Breast epithelium (tissue), 4 donors: ENCODE measurements around the gene SFRP4. TPM values are rescaled to one million over a fixed set of nuclear protein-coding genes. Genes with fewer than 3 reads are reported as not detected.
A peak's percentile ranks its signal among the peaks of the same experiment; 100 is the strongest.

Experiments used
- DNase-seq, 2 donors: peaks; one replicate each; pipeline ENCODE4 v3.0.0-alpha.2; 2019; ENCODE audit warnings: low spot score in 2 of 2
- H3K27ac ChIP-seq, 2 donors: fragments of 200-600 bp; sonication (generic) in 1 of 2; one replicate each; pipeline ENCODE4 v1.5.1; 2016 to 2019; ENCODE audit warnings: mild to moderate bottlenecking in 1 of 2
- H3K27me3 ChIP-seq, 2 donors: fragments of 200-600 bp; sonication (generic) in 1 of 2; one replicate each; pipeline versions ENCODE4 v1.5.1 to v1.6.0; 2017 to 2019; ENCODE audit warnings: control low read depth in 1 of 2, mild to moderate bottlenecking in 1 of 2
- H3K36me3 ChIP-seq: fragments of 200-600 bp; one replicate; pipeline ENCODE4 v1.5.1; 2019
- H3K4me1 ChIP-seq, 2 donors: fragments of 200-600 bp; sonication (generic); one replicate each; pipeline ENCODE4 v1.5.1; 2016 to 2019; ENCODE audit warnings: control low read depth in 1 of 2
- H3K4me3 ChIP-seq, 3 donors: fragments of 200-600 bp; sonication (generic); 1 replicate in 2 of 3; 2 replicates in 1 of 3; pipeline ENCODE4 v1.5.1; 2016 to 2019; ENCODE audit warnings: mild to moderate bottlenecking in 3 of 3, moderate library complexity in 2 of 3
- H3K9me3 ChIP-seq, 2 donors: fragments of 200-600 bp; sonication (generic) in 1 of 2; one replicate each; pipeline ENCODE4 v1.5.1; 2016 to 2019; ENCODE audit warnings: control low read depth in 1 of 2
- CTCF ChIP-seq, 3 donors: fragments of 450-650 bp; IDR thresholded peaks; one replicate each; pipeline ENCODE4 v1.5.1; 2016 to 2017; ENCODE audit warnings: antibody characterized with exemption in 3 of 3, mild to moderate bottlenecking in 3 of 3, moderate library complexity in 3 of 3
- POLR2A ChIP-seq: fragments of 450-650 bp; IDR thresholded peaks from one replicate; pipeline ENCODE4 v1.6.1; 2016; ENCODE audit warnings: antibody characterized with exemption, mild to moderate bottlenecking, moderate library complexity
- POLR2AphosphoS5 ChIP-seq, 3 donors: sonication (generic); formaldehyde crosslinking; IDR thresholded peaks; one replicate each; pipeline ENCODE4 v1.6.1; 2017; ENCODE audit warnings: antibody characterized with exemption in 3 of 3
- intact Hi-C: fragments of 100-400 bp; cut with DNase I; formaldehyde crosslinking; loops from one replicate; pipeline ENCODE4 v1.15.1; 2023; ENCODE audit warnings: low total_unique reads
- total RNA-seq, 3 donors: library from RNA; depleted of rRNA; stranded (reverse); fragments of >200 nt; gene quantifications; one replicate each; pipeline ENCODE4 v1.1.0, GENCODE V29; 2016

Gene SFRP4
- total RNA-seq, 3 donors from 2014 or later = 13.3 to 27.2 (median 23.7) TPM

DNA sequence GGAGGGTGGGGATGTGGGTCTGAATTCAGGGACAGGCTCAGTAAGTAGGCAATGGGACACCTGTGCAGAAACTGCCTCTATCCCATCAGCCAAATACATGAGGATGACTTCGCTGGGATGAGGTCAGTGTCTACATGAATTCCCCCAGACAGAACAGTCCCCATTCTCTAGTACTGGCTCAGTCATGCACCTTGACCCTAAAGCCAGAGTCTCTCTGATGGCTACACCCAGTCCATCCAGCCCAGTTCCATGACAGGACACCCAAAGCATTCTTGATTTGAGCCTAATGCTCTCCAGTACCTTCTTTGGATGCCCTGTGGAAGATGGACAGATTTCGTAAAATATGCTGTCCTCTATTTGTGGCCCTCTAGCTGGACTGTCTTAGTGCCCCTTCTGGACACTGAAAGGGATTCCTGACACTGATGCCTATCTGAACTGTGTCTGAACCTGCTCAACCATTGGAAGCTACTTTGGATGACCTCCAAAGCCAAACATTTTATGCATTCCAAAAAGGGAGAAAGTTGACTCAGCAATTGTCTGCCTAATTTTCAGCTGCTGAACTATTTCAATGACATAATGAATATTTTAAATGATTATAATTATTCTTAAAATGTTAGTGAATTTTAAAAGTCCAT is 14.6 kb downstream of the SFRP4 start:
- intact Hi-C loops = no loop called here
- TF ChIP-seq CTCF (IDR thresholded peaks at IDR 0.05) (no peak), POLR2A (no peak), POLR2AphosphoS5 (IDR thresholded peaks at IDR 0.05) (no peak)
- no peak for DNase-seq
- H3K27ac ChIP-seq = peak overlapping the region; percentile 30 to 65
- no peaks in the 10 kb centered on the region for H3K4me1 ChIP-seq
- no peak overlapping the region for H3K4me3 ChIP-seq
- H3K27me3 ChIP-seq = no peaks in the 10 kb centered on the region
- H3K9me3 ChIP-seq = no peaks in the 10 kb centered on the region
- H3K36me3 ChIP-seq = no peaks in the 10 kb centered on the region

GRCh38 chr7:37901236-37901827 is 15.3 kb downstream of the SFRP4 start:
- H3K9me3 ChIP-seq = no peaks in the 10 kb centered on the region
- intact Hi-C loops = no loop called here
- H3K27ac ChIP-seq = peak overlapping the region in 1 of 2 donors; percentile 65
- H3K36me3 ChIP-seq = no peaks in the 10 kb centered on the region
- DNase-seq = no peak
- H3K4me1 ChIP-seq = no peaks in the 10 kb centered on the region
- TF ChIP-seq POLR2A (no peak), CTCF (IDR thresholded peaks at IDR 0.05) (peak in 2 of 3 donors; percentile 41 to 60)
- H3K27me3 ChIP-seq = no peaks in the 10 kb centered on the region
- no peak overlapping the region for H3K4me3 ChIP-seq

DNA sequence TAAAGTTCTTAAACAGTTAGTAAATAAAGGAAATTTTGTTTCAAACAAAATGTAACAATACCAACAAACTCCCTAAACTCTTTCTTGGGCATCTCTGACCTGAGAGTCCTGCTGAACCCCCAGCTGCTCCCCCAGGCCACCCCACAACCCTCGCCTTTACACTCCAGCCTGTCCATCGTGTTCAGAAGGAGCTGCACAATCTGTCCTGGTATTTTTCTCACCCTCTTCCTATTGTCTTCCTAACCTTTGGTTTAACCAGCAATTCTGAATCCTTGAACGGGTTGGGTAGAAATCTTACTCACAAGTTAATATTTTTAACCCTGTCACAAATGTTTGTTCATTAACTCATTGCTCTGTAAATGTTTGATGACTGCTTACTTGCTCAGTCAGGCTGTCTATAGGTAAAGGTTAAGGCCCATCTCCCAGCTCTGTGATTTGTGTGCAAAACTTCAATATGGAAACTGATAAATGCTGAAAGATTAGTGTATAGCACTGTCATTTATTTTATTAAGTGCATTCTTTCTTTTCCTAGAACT is 16.8 kb downstream of the SFRP4 start:
- Histone ChIP-seq H3K4me3 (no peak overlapping the region), H3K27ac (no peak overlapping the region), H3K36me3 (no peaks in the 10 kb centered on the region), H3K4me1 (no peaks in the 10 kb centered on the region), H3K9me3 (no peaks in the 10 kb centered on the region), H3K27me3 (no peaks in the 10 kb centered on the region)
- no peak for DNase-seq
- TF ChIP-seq POLR2A = no peak
- TF ChIP-seq POLR2AphosphoS5 (IDR thresholded peaks at IDR 0.05) = no peak
- no peak for TF ChIP-seq CTCF (IDR thresholded peaks at IDR 0.05)
- intact Hi-C loops = no loop called here

GRCh38 chr7:37894671-37895070 is 21.9 kb downstream of the SFRP4 start:
- intact Hi-C loops = no loop called here
- H3K4me1 ChIP-seq = no peaks in the 10 kb centered on the region
- no peaks in the 10 kb centered on the region for H3K27me3 ChIP-seq
- no peaks in the 10 kb centered on the region for H3K36me3 ChIP-seq
- no peak for TF ChIP-seq POLR2A
- no peak for TF ChIP-seq POLR2AphosphoS5 (IDR thresholded peaks at IDR 0.05)
- TF ChIP-seq CTCF (IDR thresholded peaks at IDR 0.05) = no peak
- H3K4me3 ChIP-seq = no peak overlapping the region
- H3K9me3 ChIP-seq = no peaks in the 10 kb centered on the region
- H3K27ac ChIP-seq = no peak overlapping the region
- no peak for DNase-seq

DNA sequence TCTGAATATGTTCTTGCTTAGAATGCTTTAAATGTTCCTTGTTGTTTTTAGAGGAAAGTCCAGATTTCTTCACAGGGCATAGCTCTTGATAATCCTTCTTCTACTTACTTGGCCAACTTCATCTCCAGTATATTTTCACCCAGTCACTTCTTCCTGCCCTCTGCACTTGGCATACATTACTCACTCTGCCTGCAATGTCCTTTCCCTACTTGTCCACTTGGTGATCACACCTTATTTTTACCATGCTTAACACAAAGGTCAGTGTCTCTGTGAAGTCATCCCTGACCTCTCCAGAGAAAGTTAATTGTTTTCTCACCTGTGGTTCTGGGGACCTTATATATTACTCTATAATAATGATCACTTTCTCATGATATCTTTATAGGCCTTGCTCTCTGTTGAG is 23.3 kb downstream of the SFRP4 start:
- Histone ChIP-seq H3K27me3 (no peaks in the 10 kb centered on the region), H3K36me3 (no peaks in the 10 kb centered on the region), H3K27ac (no peak overlapping the region), H3K4me3 (no peak overlapping the region), H3K4me1 (no peaks in the 10 kb centered on the region), H3K9me3 (no peaks in the 10 kb centered on the region)
- intact Hi-C loops = no loop called here
- DNase-seq = no peak
- no peak for TF ChIP-seq POLR2AphosphoS5 (IDR thresholded peaks at IDR 0.05)
- TF ChIP-seq POLR2A = no peak
- TF ChIP-seq CTCF (IDR thresholded peaks at IDR 0.05) = no peak
